Stimulated activated CD8-positive, alpha-beta memory T cell treated with anti-CD3 and anti-CD28 coated beads, Interleukin-7, amount 100 ng/mL, for 48 hours (primary cell): ENCODE data around the gene PROB1.
"Not testable (repeated sequence)": the region's sequence is repeated elsewhere in the genome, so short reads cannot be mapped to it uniquely, and the experiment has no call there.

ENCODE experiments used
- DNase-seq, 2 donors: peaks; one replicate each; pipeline ENCODE4 v3.0.0-alpha.2; 2020; ENCODE audit warnings: low read depth in 1 of 2; ENCODE audit errors: extremely low read depth in 1 of 2

Gene PROB1

DNA sequence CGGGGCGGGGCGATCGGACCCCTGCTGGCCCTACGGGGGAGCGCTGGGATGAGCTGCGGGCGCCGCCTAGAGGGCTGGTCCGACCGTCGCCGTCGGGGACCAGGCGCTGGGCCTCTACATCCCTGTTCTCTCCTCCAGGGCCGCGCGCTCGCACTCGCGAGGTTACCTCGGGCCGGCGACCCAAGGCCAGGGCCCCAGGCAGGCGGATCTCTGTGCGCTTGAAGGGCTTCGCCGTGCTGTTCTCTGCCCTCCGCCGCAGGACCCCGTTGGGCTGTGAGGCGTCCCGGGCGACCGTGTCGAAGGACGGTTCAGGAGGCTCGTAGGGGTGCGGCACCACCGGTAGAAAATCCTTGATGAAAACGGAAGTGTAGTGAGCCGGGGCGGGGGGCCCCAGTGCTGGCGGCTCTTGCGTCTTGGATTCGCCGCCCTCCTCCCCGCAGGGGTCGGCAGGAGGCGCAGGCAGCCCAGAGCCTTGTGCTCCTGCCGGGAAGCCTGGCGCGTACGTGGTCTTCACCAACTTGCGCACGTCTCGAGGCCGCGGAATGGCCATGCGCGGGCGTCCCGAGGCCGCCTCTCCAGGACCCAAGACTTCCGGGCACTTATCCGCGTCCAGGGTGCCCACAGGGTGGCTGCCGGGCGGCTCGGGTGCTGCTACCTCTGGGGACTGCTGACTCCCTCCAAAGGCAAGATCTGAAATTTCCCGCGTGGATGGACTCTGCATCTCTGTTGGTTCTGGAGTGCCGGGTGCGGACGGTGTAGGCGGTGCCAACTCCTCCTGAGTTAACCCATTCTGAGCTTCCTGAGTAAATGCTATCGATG is 2.0 kb downstream of the PROB1 start:
- DNase-seq: peak; percentile 78 to 84

DNA sequence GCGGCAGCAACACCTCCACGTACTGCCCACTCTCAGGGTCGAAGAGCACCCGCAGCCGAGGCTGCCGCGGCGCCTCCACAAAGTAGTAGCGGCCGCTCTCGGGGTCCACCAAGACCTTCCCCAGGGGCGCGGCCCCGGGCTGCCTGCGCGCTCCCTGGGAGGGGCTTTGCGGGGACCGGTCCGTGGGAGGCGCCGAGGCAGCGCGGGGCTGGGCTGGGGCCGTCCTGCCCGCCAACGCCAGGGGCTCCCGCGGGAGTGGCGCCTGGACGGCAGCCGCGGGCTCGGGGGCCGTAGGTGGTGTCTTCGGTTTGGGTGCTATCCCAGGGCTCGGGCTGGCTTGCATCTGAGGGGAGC is 2.6 kb downstream of the PROB1 start:
- DNase-seq: no peak

DNA sequence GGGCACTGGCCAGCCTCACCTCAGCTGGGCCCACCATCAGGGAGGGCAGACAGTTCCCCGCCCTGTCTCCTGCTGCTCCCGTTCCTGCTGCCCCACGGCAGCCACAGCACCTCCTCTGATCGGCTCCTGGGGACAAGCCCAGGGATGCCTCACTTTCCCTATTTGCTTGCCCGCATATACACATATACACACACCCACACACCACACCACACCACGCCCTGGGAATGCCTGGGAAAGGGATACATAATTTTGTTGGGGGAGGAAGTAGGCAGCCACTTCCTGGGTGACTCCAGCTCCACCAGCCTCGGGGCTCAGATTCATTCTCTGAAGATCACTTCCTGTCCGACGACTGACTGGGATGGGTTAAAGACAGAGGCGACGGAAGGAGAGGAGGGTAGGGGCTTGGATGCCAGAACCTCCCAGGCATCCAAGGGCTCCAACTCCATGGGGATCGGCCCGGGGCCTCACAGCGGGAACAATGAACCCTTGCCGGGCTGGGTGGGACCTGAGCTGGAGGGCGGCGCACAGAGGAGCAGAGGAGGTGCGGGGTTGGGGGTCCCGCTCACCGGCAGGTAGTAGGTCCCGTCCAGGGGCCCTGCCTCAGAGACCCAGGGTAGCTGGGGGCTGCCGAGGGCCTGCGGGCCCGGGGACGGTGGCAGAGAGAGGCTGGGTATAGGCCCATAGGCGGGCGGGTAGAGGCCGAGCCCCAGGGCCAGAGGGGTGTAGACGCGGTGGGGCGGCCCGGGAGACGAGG is 3.2 kb downstream of the PROB1 start:
- DNase-seq: no peak

DNA sequence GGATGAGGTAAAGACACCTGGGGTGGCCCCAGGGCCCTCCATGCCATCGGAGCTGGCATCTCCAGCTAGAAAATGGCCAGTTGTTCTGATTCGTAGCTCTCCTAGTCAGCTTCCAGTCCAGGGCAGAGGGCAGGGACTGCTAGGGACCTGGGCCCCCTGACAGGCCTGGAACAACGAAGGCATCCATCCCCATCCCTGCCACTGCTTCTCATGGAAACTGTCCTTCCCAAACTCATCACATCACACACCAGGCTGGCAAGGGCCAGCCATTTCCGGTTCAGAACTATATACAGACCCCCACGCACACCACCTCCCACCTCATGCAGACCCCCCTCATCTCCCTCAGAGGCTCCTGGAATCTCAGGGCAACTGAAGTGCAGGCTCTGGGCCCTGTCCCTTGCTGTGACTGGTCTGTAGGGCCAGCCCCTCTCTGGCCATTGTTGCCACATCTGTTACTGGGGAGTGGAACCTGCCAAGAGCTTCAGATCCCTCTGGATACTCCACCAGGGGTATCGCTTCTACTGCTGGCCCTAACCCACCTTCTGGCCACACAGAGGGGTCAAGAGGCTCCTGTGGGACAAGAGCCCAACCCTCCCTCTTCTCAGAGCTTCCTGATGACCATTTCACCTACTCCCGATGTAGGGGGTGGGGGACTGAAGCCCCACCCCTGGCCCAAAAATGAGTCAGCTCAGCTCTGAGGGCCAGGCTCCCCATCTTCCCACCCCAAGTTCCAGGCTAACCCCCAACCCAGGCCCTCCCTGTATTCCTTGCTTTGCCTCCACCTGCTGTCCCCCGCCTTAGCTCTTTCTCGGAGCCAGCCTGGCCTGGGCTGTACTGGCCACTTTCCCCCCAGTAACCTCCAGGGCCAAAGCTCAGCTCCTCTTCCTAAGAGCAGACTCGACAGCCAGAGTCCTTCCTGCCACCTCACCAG is 4.0 kb downstream of the PROB1 start:
- no peak for DNase-seq

DNA sequence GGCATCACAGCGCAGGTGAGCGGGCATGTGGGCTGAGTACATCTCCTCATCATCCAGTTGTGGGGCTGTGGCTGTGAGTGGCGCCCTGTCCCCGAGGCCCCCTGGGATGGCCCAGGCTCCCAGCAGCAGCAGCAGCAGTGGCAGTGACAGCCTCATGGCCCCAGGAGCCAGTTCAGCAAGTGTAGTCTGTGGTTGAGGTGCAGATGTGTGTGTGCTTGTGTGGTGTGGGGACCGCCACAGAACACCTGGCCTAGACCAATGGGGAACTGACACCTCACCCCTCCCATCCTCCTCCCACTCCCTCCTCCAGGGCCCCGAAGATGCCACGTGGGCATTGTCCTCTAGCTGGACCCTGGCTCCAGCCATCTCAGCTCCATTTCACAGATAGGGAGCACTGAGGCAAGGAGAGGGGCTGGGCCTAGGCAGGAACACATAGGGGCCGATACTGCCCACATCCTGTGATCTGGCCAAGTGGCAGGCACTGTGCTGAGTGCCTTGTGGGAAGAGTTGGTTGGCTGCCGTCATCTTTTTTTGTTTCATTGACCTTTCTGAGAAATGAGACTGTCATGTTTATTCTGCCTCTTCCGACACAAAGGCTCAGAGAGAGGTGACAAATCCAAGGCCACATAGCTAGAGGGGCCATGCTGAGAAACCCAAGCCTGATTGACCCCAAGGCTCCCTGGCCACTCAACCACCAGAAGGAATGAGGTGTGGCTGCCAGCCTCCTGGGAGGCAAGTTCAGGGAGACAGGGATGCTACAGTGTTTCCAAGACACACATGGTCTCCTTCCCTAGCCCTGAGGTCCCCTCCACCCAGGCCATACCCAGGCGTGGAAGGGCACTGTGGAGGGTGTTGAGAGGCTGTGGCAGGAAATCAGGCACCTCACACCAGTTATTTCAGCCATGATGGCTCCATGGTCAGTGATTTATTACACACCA is 4.9 kb downstream of the PROB1 start, which contains the start of gene MZB1:
Gene MZB1 (minus strand): TSS at position 213 of the 938 bp plus-strand sequence. CDS start 57 bp downstream, at position 156.
- peak; percentile 63 to 81 for DNase-seq

DNA sequence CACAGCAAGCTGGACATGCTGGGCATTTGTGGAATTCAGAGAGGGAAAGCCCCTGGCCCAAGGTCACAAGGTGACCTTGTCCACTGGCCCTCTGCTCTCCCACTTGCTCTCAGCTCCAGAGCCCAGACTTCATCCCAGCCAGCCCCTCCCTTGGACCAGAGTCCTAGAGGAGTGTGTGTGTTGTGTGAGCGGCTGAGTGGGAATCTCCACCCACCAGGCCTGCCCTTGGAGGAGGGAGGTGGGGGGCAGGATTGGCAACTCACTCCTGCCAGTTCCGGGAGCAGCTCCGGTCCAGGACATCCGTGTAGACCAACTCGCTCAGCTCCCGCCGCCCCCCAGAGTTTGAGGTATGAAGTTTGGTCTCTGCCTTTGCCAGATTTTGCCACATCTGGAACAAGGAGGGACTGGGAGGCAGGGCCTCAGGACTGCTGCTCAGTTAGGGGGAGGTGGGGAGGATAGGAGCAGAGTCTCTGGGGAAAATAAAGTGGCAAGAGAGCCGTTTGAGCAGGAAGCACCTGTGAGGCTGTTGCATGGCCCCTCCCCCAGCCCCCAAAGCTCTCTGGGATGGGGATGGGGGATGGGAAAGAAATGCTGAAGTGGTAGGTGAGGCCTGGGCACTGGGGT is 6.6 kb downstream of the PROB1 start:
- DNase-seq: no peak

DNA sequence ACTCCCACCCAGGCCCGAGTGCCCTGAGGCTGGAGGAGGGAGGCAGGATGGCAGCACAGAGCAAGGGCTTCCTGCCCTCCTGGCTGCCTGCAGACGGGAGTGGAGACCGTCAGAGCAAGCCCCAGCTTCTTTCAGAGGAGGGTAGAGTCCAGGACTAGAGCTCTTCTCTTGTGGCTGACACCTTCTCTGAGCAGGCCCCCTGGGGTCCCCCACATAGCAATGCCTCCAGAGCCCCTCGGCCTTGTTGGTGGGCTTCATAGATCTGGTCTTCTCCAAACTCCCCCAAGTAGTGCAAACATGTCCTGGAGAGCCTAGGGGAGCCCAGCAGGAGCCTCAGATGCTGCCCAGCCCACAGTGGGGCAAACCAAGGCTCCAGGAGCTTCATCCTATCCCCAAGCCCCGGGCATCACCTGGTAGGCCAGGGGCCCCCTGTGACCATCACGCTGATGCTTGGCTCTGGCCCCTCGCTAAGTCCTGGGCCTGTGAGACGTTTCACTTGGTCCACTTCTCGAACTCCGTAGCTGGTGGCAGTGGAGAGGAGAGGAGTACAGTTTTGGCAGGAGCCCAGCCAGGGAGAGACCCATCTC is 7.2 kb downstream of the PROB1 start:
- DNase-seq: no peak

DNA sequence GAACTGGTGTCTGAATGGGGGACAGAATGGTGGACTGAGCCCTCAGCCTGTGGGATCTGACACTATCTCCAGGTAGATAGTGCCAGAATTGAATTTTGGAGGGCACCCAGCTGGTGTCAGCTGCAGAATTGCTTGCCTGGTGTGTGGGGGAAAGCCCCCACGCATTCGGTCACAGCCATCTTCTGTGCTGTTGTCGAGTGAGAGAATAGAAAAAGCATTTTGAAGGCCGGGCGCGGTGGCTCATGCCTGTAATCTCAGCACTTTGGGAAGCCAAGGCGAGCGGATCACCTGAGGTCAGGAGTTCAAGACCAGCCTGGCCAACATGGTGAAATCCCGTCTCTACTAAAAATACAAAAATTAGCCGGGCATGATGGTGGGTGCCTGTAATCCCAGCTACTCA is 7.9 kb downstream of the PROB1 start:
- not testable (repeated sequence) for DNase-seq

DNA sequence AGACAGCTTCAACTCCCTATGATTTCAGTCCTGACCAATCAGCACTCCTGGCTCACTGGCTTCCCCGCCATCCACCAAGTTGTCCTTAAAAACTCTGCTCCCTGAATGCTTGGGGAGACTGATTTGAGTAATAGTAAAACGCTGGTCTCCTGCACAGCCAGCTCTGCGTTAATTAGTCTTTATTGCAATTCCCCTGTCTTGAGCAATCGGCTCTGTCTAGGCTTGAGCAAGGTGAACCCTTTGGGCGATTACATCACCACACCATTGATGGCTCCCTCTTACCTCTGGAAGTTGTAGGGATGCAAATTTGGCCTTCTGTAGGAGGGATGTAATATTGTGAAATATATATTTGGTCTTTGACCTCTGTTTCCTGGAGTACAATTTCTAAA is 8.9 kb downstream of the PROB1 start:
- DNase-seq: no peak

DNA sequence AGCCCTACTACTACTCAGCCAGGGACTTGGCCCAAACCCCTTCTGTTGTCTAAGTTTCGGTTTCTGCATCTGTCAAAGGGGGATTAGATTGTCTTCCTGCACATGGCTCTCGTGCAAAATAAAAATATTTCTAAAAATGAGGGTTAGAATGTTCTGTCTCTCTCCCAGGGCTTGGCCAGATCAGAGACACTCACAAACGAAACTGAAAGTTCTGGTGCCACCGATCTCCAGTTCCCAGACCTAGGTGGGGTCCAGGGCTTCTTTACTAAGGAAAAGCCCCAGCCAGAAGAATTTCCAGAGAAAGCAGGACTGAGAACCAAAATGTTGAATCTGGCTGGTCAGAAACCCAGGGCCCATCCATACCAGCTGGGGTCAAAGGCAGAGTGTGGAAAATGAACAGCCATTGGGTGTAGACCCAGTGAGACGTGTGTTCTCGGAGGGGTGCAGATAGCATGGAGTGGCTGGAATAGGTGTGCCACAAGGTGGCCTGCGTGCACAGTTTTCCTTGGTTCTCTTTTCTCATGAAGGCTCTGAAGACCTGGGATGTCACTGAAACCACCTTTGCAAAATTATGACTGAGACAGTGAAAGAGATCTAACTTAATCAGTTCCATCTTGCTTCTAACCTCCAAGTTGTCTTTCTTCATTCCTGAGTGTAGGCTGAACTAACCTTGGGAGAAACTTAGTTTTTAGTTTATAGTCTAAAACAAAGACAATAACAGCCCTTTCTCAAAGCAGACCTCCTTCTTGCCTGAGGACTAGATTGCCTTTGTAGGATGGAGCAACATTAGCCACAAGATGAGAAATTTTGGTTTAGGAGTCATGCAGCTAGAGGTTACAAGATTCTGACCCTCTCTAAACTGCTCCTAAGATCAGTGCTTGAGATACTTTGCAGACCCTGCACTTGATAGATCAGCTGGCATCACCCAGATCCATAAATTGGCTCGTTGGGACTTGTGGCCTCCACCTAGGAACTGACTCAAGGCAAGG is 9.5 kb downstream of the PROB1 start:
- DNase-seq: no peak

DNA sequence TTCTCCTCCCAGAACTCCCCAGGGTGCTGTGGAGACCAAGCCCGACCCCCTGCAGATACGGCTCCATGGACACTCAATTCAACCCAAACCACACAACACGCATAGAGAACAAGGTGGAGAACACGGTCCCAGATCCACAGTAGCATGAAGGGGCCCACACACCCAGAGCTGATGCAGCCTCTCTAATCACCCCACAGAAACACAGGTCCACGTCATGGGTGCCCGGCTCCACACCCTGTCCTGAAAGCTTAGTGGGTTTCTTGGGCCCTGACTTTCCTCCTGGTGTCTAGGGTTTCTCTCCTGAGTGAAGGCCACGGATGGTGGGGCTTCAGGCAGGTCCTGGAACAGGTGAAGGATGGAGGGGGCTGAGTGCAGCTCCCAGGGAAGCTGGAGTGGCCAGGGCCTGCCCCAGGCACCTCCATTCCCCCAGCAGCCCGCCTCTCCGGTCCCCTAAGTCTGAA is 10.3 kb downstream of the PROB1 start:
- no peak for DNase-seq

DNA sequence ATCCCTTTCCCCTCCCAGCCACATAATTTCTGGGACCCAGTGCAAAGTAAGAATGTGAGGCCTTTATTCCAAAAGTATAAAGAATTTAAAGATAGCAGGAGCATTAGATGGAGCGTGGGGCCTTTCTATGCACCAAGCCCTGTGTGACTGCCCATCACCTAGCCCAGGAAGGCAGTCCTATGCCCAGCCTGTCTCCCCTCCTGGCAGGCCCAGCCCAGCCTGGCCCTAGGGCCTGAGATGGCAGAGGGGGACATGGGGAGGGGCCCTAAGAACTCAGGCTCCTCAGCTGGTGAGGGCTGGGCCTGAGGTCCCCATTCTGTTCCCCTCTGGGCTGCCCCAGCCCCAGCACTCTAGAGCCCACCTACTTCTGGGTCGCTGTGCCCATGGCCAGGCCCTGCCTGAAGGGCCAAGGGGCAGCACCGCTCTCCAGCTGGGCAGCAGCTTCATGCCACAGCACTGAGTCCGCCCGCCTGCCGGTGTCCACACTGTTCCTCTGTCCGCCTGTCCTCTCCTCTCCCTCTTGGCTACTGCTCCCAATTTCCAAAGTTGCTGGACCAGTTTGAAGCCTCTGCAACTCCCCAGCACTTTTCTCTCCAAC is 10.8 kb downstream of the PROB1 start:
- DNase-seq: no peak

DNA sequence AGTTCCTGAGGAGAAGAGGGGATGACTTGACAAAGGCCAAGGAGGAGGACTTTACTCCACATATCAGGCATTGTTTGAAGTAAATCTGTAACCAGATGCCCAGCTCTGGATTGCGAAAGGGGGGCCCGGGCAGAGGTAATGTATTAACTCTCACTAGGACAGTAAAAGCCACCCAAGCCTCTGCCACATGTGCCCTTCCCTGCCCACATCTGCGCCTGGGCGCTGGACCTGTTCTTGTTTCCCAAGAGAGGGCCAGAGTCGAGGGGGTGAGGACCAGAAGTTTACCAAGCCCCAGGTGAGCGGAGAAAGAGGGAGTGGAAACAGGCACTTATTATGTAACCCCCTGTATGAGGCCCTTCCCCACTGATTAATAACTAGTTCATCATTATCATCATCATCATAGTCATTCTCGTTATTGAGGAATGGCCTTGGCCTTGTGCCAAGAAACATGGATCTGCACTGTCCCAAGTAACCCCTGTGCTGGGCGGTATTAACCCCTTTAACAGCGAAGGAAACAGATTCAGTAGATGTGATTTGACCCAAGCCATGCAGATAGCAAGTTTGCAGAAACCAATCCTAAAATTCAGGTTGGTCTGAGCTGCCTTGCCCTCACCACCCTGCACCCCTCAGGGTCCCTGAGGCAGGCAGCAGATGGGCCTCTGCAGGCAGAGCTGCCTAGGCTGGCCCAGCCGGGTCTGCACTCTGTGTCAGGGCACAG is 11.5 kb downstream of the PROB1 start, which contains the start of gene SLC23A1:
Gene SLC23A1 (minus strand): TSS at position 23 of the 718 bp plus-strand sequence. CDS start 44 bp downstream, outside the sequence.
- DNase-seq: no peak

DNA sequence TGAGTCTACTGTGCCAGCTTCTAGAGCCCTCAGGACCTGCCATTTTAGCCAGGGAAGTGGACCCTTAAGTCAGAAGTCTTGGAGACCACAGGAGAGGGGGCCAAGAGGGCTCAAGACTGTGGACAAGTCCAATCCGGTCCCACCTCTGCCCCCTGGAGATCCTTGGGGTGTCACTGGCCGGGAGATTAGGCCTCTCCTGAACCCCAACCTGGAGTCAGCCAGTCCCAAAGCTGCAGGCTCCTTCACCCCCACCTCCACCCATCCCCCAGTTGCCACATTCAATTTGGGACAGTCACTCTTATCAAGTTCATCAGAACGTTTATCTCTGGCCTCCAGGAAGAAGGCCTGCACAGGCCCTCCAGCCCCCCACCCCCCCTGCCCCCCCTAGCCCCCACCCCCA is 12.1 kb downstream of the PROB1 start:
- DNase-seq: no peak

DNA sequence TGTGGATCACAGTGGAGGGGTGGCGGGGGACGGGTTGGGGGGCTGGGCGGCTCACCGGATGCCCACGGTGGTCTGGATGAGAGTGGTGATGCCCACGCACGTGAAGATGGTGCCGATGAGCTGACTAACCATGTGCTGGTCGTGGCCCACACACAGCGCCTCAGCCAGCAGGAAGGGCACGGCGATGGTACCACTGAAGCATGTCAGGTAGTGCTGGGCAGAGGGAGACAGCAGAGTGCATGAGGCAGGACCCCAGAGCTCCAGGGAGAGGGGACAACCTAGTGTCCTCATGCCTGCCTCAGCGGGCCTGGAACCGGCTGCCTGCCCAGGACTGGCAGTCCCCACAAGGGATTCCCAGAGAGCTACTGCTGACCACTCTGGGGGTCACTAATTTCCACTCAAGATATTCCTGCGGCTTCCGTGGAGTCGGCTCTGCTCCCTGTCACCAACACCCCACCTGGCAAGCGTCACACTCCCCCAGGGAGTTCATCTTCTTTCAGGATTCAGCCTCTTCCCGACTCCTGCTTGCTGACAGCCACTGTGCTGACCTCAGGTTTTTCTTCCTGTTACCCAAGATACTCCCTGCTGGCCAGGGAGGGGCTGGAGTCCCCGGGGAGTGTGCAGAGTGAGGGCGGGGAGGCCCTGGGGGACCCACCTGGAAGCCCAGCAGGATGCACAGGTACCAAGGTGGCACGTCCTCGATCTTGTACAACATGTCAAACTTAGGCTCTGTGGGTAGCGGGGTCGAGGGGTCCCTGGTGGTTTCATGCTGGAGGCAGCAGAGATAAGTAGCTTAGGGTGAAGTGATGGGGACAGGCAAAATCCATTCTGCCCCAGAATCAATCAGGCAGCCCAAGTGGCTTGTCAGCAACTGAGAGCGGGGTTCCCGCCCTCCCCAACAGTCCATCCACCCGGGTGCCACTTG is 12.8 kb downstream of the PROB1 start:
- DNase-seq: no peak
